Activated CD4-positive, alpha-beta memory T cell treated with anti-CD3 and anti-CD28 coated beads, Interleukin-2, amount 10 ng/mL, durations not matched to agents 7 days and 5 days (primary cell): ENCODE data around the gene DAAM2. TPM values are rescaled to one million over a fixed set of nuclear protein-coding genes. Genes with fewer than 3 reads are reported as not detected.

ENCODE experiments used
- CTCF ChIA-PET: fragments of 350-600 bp; sonication (Branson Sonifier 250); formaldehyde crosslinking; loops from one replicate; lab custom pipeline; 2021; ENCODE audit warnings: antibody characterized with exemption, inconsistent platforms; lab: Charles Lee
- POLR2A ChIA-PET: fragments of 350-600 bp; sonication (Branson Sonifier 250); formaldehyde crosslinking; loops from one replicate; lab custom pipeline; 2021; ENCODE audit warnings: antibody characterized with exemption; lab: Charles Lee
- DNase-seq: peaks from one replicate; pipeline ENCODE4 v3.0.0-alpha.2; 2020
- H3K27ac Mint-ChIP-seq: one replicate; pipeline ENCODE4 v1.8.0; 2021; ENCODE audit warnings: mild to moderate bottlenecking, mixed read lengths
- H3K27me3 Mint-ChIP-seq: one replicate; pipeline ENCODE4 v1.8.0; 2021; ENCODE audit warnings: mixed read lengths
- H3K36me3 Mint-ChIP-seq: one replicate; pipeline ENCODE4 v1.8.0; 2021; ENCODE audit warnings: low read depth, mixed read lengths
- H3K4me1 Mint-ChIP-seq: one replicate; pipeline ENCODE4 v1.8.0; 2021; ENCODE audit warnings: mixed read lengths
- H3K4me3 Mint-ChIP-seq: one replicate; pipeline ENCODE4 v1.8.0; 2021; ENCODE audit warnings: mild to moderate bottlenecking, mixed read lengths
- H3K9me3 Mint-ChIP-seq: one replicate; pipeline ENCODE4 v1.8.0; 2021; ENCODE audit warnings: mixed read lengths
- total RNA-seq, 2 experiments: library from RNA; stranded (reverse); gene quantifications; one replicate each; pipeline ENCODE4 v1.2.3, GENCODE V29; 2021

The DAAM2 gene
- total RNA-seq, 2 experiments from 2014 or later: not detected

DNA sequence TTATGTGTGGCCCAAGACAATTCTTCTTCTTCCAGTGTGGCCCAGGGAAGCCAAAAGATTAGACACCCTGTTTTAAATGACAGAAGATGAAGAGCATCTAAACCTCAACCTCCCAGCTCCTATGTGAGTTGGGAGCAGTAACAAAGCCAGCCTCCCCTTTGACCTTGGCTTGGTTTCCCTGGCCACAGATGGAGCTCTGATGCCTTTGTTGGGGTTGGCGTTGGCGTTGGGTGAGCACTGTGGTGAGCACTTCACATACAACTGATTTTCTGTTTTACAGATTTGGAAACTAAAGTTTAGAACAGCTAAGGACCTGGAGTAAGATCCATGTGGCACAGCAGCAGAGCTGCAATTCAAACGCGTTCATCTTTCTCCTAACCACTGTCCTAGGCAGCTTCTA, 22.1 kb downstream of the DAAM2 start:
- H3K36me3 Mint-ChIP-seq: no peaks in the 10 kb centered on the region
- peaks cover 1% of the 10 kb centered on the region for H3K27me3 Mint-ChIP-seq
- ChIA-PET POLR2A (no interaction called here), CTCF (no interaction called here)
- H3K27ac Mint-ChIP-seq: no peak overlapping the region
- no peaks in the 10 kb centered on the region for H3K9me3 Mint-ChIP-seq
- H3K4me3 Mint-ChIP-seq: no peak overlapping the region
- no peak for DNase-seq
- H3K4me1 Mint-ChIP-seq: no peaks in the 10 kb centered on the region

DNA sequence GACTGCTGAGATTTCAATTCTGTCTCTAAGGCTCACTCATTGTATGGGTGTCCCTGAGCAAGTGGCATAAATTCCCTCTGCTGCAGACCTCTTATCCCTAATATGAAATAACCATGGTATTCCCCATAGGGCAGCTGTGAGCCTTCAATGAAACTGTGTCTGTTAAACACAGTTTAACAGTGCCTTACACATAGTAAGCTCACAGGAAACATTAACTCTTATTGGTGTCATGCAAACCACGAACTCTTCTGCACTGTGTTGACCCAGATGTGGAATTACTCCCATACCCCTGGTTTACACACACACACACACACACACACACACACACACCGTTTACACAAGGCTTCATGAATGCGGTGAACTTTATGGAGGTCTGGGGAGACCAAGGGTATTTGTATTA, 23.2 kb downstream of the DAAM2 start:
- no peak for DNase-seq
- H3K36me3 Mint-ChIP-seq: no peaks in the 10 kb centered on the region
- no peaks in the 10 kb centered on the region for H3K9me3 Mint-ChIP-seq
- H3K4me3 Mint-ChIP-seq: no peak overlapping the region
- H3K4me1 Mint-ChIP-seq: no peaks in the 10 kb centered on the region
- H3K27ac Mint-ChIP-seq: no peak overlapping the region
- peaks cover 1% of the 10 kb centered on the region for H3K27me3 Mint-ChIP-seq
- CTCF ChIA-PET: no interaction called here
- POLR2A ChIA-PET: no interaction called here

DNA sequence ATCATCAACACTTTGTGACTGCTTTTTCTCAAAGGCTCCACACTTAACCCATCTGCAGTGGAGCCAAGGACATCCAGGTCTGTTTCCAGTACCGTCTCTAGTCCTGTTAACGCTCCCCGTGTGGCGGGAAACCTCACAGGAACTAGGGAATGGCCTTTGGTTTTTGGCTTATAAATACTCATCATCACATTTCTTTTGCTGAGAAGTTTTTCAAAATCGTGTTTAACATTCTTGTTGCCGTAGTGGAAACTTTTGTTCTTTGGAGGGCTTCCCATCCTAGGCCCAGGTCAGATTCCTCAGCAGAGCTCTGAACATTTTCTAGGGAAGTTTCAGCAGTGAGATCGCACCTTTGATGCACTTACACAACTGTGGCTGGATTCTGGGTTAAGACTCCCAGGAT, 24.6 kb downstream of the DAAM2 start:
- DNase-seq: no peak
- no peak overlapping the region for H3K27ac Mint-ChIP-seq
- no peaks in the 10 kb centered on the region for H3K36me3 Mint-ChIP-seq
- peaks cover 1% of the 10 kb centered on the region for H3K27me3 Mint-ChIP-seq
- POLR2A ChIA-PET: no interaction called here
- no peaks in the 10 kb centered on the region for H3K9me3 Mint-ChIP-seq
- CTCF ChIA-PET: no interaction called here
- no peak overlapping the region for H3K4me3 Mint-ChIP-seq
- H3K4me1 Mint-ChIP-seq: no peaks in the 10 kb centered on the region

DNA sequence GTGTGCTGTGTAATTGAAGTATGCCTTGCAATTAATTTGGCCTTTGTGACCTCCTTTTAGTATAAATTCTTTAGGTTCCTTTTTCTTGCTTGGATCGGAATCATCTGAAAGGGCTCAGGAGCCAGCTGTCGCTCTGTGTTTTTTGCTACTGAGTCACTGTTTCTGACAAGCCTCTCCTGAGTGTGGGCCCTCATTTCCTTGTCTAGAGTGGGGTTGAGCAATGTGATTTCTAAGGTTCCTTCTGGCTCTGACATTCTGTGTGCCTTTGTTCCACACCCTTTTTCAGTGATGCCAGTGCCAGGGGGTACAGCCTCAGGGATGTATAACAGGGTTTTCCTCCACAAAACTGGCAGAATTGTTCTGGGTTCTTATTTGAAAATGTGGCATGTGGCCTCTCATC, 26.5 kb downstream of the DAAM2 start:
- no peak for DNase-seq
- H3K27me3 Mint-ChIP-seq: peaks cover 1% of the 10 kb centered on the region
- no peak overlapping the region for H3K4me3 Mint-ChIP-seq
- POLR2A ChIA-PET: no interaction called here
- H3K36me3 Mint-ChIP-seq: no peaks in the 10 kb centered on the region
- H3K9me3 Mint-ChIP-seq: no peaks in the 10 kb centered on the region
- CTCF ChIA-PET: no interaction called here
- no peak overlapping the region for H3K27ac Mint-ChIP-seq
- H3K4me1 Mint-ChIP-seq: no peaks in the 10 kb centered on the region

DNA sequence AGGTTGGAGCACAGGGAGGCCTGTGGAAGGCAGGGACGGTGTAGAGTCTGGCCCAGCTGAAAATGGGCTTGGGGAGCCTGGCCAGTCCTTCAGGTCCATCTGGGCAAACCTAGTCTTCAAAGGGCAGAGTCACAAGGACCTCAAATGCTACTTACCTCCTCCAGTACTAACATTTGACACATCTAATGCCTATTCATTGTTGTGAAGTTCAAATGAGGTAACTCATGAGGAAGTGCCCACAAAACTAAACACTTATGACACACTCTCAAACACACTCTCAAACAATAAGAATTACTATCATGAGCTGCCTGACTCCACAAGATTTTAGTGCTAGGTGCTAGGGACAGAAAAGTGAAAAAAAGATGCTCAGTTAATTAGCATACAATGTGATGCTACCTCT, 27.1 kb downstream of the DAAM2 start:
- Mint-ChIP-seq H3K9me3 (no peaks in the 10 kb centered on the region), H3K36me3 (no peaks in the 10 kb centered on the region), H3K4me1 (no peaks in the 10 kb centered on the region), H3K4me3 (no peak overlapping the region), H3K27me3 (no peaks in the 10 kb centered on the region), H3K27ac (no peak overlapping the region)
- no peak for DNase-seq
- POLR2A ChIA-PET: no interaction called here
- CTCF ChIA-PET: no interaction called here

DNA sequence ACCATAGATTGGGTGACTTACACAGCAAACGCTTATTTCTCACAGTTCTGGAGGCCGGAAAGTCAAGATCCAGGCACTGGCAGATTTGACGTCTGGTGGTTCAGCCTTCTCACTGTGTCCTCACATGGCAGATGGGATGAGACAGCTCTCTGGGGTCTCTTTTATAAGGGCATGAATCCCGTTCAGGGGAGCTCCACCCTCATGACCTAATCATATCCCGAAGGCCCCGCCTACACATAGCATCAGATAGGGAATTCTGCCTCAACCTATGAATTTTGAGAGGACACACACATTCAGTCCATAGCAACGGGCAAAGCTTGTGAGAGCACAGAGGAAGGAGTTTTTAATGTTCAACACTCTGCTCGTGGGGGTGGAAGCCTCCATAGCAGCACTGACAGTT, 27.5 kb downstream of the DAAM2 start:
- Mint-ChIP-seq H3K36me3 (no peaks in the 10 kb centered on the region), H3K27me3 (no peaks in the 10 kb centered on the region), H3K9me3 (no peaks in the 10 kb centered on the region), H3K4me3 (no peak overlapping the region), H3K4me1 (no peaks in the 10 kb centered on the region), H3K27ac (no peak overlapping the region)
- ChIA-PET POLR2A (no interaction called here), CTCF (no interaction called here)
- no peak for DNase-seq

DNA sequence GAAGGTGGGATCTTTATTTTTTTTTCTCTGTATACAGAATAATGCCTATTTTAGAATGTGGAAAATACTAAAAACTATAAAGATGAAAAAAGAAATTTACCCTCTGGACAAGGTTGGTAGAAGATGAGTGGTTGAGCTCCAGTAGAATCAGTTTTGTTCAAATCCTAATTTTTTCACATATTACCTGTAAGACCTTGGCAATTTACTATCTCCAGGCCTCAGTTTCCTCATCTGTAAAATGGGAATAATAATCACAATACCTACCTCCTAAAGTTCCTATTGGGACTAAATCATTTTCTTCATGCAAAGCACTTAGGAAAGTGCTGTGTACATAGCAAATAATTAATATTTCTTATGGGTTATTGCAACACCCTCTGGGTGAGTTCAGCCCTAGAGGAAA, 28.4 kb downstream of the DAAM2 start:
- ChIA-PET POLR2A (no interaction called here), CTCF (no interaction called here)
- H3K4me1 Mint-ChIP-seq: no peaks in the 10 kb centered on the region

DNA sequence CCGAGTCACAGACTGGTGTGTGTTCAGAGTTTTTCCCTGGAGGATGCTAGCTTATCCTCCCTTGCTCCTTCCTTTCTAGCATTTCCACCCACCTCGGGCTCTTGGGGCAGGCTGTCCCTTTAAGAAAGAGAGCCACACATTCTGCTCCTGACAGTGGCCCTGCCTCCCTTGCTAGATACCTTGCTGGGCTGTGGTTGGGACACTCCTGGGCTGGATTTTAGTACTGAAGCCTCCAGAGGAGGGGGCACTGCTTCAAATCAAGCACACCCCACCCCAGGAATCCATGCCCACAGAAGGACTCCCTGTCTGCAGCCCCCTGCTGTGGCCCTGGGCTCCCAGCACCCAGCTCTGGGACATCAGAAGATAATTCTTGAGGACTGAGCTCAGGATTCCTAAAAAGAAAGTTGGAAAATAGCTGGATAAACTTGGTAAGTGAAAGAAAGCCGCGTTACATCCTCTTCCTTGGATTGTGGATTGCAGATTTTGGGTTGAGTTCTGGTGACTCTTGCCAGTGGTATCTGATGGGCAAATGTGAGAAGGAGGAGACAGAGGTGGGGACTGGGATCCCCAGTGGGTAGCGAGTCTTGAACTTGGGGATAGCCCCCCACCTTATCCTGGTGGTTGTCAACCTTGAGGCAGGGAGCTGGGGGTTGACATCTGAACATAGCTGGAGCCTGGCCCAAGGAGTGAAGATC, 29.0 kb downstream of the DAAM2 start:
- Mint-ChIP-seq H3K27ac (no peak overlapping the region), H3K27me3 (no peaks in the 10 kb centered on the region), H3K9me3 (no peaks in the 10 kb centered on the region), H3K4me1 (no peaks in the 10 kb centered on the region), H3K4me3 (no peak overlapping the region), H3K36me3 (no peaks in the 10 kb centered on the region)
- no peak for DNase-seq
- POLR2A ChIA-PET: no interaction called here
- CTCF ChIA-PET: no interaction called here

More for the DNA sequence above, 28.4 kb downstream of the DAAM2 start:
- no peak for DNase-seq
- Mint-ChIP-seq H3K27ac (no peak overlapping the region), H3K9me3 (no peaks in the 10 kb centered on the region), H3K4me3 (no peak overlapping the region), H3K36me3 (no peaks in the 10 kb centered on the region), H3K27me3 (no peaks in the 10 kb centered on the region)

DNA sequence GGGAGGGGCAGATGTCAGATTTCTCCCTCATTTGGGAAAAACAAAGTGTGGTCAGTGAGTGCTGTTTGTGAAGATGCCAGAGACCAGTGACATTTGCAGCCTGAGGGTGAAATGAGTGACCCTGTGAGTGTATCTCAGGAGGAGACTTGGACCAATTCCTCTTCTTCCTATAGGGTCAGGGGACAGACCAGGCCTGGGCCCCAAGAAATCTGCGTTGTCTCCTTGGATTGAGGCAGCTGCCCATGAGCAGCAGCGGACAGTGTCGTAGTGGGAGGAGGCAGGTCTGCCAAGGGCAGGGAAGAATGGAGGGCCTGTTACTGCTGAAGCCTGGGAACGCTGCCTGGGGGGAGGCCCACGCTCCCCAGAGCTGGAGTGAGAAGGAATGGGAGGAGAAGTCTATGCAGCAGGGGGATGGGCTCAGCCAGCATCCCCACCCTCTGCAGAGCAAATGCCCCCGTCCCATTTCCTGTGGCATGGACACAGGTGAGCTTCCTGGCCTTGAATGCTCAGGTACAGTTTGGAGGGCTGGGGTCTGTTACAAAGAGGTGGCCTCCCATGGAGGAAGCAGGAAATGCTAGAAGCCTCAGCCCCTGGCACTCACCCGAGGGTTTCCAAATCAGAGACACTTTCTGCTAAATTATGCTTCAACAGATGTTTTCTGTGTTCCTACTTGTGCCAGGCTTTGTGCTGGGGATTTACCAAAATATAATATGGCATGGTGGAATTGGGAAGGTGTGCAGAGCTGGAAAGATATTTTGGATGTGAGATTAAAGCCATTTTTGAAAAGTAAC, 29.8 kb downstream of the DAAM2 start:
- no peak for DNase-seq
- ChIA-PET POLR2A (no interaction called here), CTCF (no interaction called here)
- H3K36me3 Mint-ChIP-seq: no peaks in the 10 kb centered on the region
- no peak overlapping the region for H3K27ac Mint-ChIP-seq
- H3K4me3 Mint-ChIP-seq: no peak overlapping the region
- H3K27me3 Mint-ChIP-seq: no peaks in the 10 kb centered on the region
- H3K9me3 Mint-ChIP-seq: no peaks in the 10 kb centered on the region
- no peaks in the 10 kb centered on the region for H3K4me1 Mint-ChIP-seq

DNA sequence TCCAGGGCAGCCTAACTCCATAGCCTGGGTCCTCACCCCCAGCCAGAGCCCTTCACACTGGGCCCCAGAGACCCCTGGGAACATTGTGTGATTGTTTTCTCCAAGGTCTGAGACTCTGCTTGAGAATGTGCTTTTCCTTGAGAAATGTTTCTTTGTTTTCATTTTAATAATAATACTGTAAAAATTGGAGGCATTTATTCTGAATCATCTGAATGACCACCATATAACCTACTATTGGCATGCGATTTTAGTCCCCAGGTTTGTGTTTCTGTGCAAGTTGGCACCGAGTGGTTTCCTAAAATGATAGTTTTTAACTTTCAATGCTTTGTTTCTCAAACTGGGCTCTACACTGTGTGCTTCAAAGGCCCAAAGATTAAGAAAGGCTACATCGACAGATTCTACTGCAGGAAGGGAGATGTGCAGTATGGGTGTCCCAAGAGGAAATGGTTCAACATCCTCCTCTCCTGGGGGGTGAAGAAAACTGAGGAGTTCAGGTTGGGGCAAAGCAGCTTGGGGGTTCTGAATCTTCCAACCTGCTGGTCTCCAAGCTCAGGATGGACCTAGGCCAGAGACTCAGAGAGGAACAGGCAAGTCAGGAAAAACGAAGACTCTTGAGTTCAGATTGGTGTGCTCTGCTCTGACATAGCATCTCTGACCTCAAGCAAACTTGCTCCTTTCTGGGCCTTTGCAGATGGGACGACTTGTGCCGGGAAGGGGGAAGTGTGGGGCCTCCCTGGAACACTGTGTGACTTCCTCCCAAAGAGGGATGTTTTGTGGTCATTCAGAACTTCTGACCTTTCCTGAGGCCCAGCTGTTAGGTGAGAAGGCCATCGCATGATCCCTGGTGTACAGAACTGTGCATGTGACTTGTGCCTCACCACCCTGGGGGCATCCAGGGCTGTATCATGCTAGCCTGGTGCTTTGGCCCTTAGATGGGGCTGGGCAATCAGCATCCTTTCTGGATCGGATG, 31.0 kb downstream of the DAAM2 start:
- no peak for DNase-seq
- H3K36me3 Mint-ChIP-seq: no peaks in the 10 kb centered on the region
- H3K9me3 Mint-ChIP-seq: no peaks in the 10 kb centered on the region
- no peaks in the 10 kb centered on the region for H3K27me3 Mint-ChIP-seq
- POLR2A ChIA-PET: no interaction called here
- H3K27ac Mint-ChIP-seq: no peak overlapping the region
- CTCF ChIA-PET: no interaction called here
- no peak overlapping the region for H3K4me3 Mint-ChIP-seq
- H3K4me1 Mint-ChIP-seq: no peaks in the 10 kb centered on the region

DNA sequence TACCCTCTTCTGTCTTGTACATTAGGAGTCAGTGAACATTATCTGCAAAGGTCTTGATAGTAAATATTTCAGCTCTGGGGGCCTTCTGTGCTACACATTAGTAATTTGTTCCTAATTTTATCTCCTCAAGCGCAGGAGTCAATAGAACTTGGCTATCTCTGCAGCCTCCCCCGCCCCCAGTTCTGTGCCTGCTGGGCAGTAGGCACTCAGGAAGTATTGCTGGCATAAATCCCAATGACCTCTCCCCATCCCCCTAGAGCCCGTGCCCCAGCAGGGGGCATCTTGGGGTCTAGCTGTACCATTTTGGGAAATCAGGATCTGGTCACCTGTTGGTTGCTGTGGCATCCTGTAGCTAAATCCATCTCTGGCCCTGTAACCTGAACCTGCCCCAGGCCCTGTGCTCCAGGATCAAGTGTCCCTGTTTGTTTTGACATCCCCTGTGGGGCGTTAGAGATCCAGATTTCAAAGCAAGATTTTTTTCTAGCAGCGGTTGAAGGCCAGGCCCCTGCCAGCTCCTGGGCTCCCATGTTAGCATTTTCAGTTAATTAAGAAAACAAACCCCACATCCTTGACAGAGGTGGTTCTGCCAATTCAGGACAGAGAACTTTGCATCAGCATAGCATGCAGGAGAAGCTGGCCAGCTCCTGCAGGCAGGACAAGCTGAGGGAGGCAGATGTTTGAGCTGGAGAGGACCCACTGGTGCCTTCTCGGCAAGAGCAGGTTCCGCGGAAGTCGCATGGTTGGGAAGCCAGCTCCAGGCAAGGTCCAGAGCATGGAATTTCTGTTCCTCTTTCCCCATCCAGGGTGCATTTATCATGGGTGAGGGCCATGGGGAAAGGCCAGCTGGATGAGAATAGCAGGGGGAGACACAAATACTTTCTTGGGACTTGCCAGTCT, 32.1 kb downstream of the DAAM2 start:
- no peak overlapping the region for H3K27ac Mint-ChIP-seq
- no peaks in the 10 kb centered on the region for H3K9me3 Mint-ChIP-seq
- DNase-seq: no peak
- CTCF ChIA-PET: no interaction called here
- POLR2A ChIA-PET: no interaction called here
- no peak overlapping the region for H3K4me3 Mint-ChIP-seq
- H3K36me3 Mint-ChIP-seq: no peaks in the 10 kb centered on the region
- no peaks in the 10 kb centered on the region for H3K27me3 Mint-ChIP-seq
- H3K4me1 Mint-ChIP-seq: no peaks in the 10 kb centered on the region

DNA sequence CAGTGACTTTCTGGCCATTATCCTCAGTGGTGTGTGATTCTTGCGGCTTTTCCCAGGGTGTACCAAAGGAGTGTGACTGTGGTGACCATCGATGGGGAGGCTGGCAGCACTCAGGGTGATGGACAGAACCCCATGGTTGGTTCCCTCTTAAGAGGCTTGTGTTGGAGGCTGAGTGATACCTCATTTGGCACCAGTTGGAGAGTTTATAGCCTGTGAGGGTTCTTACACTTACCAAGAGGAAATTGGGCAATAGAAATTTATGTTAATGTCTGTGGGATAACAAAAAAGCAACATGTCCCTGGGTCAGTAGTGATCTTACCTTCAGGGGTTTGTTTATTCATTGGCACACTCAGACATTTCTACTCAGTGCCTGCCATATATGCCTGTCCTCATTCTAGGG, 37.2 kb downstream of the DAAM2 start:
- no peaks in the 10 kb centered on the region for H3K9me3 Mint-ChIP-seq
- POLR2A ChIA-PET: no interaction called here
- no peaks in the 10 kb centered on the region for H3K27me3 Mint-ChIP-seq
- CTCF ChIA-PET: no interaction called here
- H3K27ac Mint-ChIP-seq: no peak overlapping the region
- no peaks in the 10 kb centered on the region for H3K36me3 Mint-ChIP-seq
- no peaks in the 10 kb centered on the region for H3K4me1 Mint-ChIP-seq
- H3K4me3 Mint-ChIP-seq: no peak overlapping the region
- no peak for DNase-seq
